H1 (cell line): ENCODE measurements around the gene SPATS2L. TPM values are rescaled to one million over a fixed set of nuclear protein-coding genes. Genes with fewer than 3 reads are reported as not detected.
A peak's percentile ranks its signal among the peaks of the same experiment; 100 is the strongest.

Experiments
- CTCF ChIA-PET: fragments of 300-600 bp; sonication (Branson Sonifier 250); formaldehyde crosslinking; loops from one replicate; lab custom pipeline; 2021; ENCODE audit not compliant: partially characterized antibody; lab: Charles Lee
- POLR2A ChIA-PET: fragments of 300-600 bp; sonication (Branson Sonifier 250); formaldehyde crosslinking; loops from one replicate; lab custom pipeline; 2021; ENCODE audit warnings: inconsistent platforms; ENCODE audit not compliant: partially characterized antibody; lab: Charles Lee
- DNase-seq, 2 experiments: peaks; one replicate each; pipeline versions ENCODE4 v3.0.0 to v3.0.0-alpha.2; 2010 to 2022; ENCODE audit warnings: low spot score in 2 of 2, low read depth in 1 of 2, mixed read lengths in 1 of 2
- FAIRE-seq: peaks from 2 replicates; lab custom pipeline; 2011; peaks lifted over from hg19 to GRCh38; lab: Jason Lieb, UNC
- H2AFZ ChIP-seq: 2 replicates; pipeline ENCODE4 v1.8.1; 2012; ENCODE audit warnings: low read length, inconsistent platforms
- H2AK5ac ChIP-seq: 2 replicates; pipeline ENCODE4 v1.6.1; 2013; ENCODE audit warnings: low read depth, low read length
- H2BK120ac ChIP-seq: replicated peaks from 2 replicates; pipeline ENCODE3; 2013; ENCODE audit warnings: low read depth, low read length, inconsistent platforms
- H2BK12ac ChIP-seq: 2 replicates; pipeline ENCODE4 v1.6.1; 2013; ENCODE audit warnings: low read depth, low read length
- H2BK15ac ChIP-seq: 2 replicates; pipeline ENCODE4 v1.6.1; 2013; ENCODE audit warnings: low read length
- H2BK20ac ChIP-seq: 2 replicates; pipeline ENCODE4 v1.6.1; 2013; ENCODE audit warnings: low read length
- H2BK5ac ChIP-seq: 2 replicates; pipeline ENCODE4 v1.6.1; 2013; ENCODE audit warnings: low read depth, low read length
- H3K14ac ChIP-seq: 2 replicates; pipeline ENCODE4 v1.6.1; 2013; ENCODE audit warnings: inconsistent platforms; ENCODE audit not compliant: insufficient read length
- H3K18ac ChIP-seq: 2 replicates; pipeline ENCODE4 v1.6.1; 2013; ENCODE audit warnings: low read length; ENCODE audit errors: extremely low read depth
- H3K23ac ChIP-seq: 2 replicates; pipeline ENCODE4 v1.6.1; 2013; ENCODE audit warnings: inconsistent platforms; ENCODE audit not compliant: insufficient read length
- H3K23me2 ChIP-seq: 2 replicates; pipeline ENCODE4 v1.6.1; 2013; ENCODE audit warnings: low read depth, low read length
- H3K27ac ChIP-seq: 2 replicates; pipeline ENCODE4 v1.6.1; 2011; ENCODE audit warnings: low read depth, low read length, inconsistent platforms
- H3K27me3 ChIP-seq, 4 experiments: replicated peaks in 1 of 4; 1 replicate in 1 of 4; 2 replicates in 3 of 4; pipeline versions ENCODE4 v1.6.1 to v1.8.1; 2011 to 2013; ENCODE audit warnings: low read length in 3 of 4, mild to moderate bottlenecking in 3 of 4, inconsistent platforms in 2 of 4, mixed read lengths in 2 of 4, moderate library complexity in 1 of 4; ENCODE audit not compliant: control insufficient read depth in 3 of 4, insufficient read depth in 3 of 4; ENCODE audit errors: extremely low read depth in 1 of 4
- H3K36me3 ChIP-seq, 4 experiments: 2 replicates each; pipeline versions ENCODE4 v1.6.1 to v1.8.1; 2011 to 2013; ENCODE audit warnings: mild to moderate bottlenecking in 4 of 4, low read length in 3 of 4, moderate library complexity in 2 of 4, control low read depth in 1 of 4, inconsistent platforms in 1 of 4; ENCODE audit not compliant: insufficient read depth in 4 of 4, control insufficient read depth in 2 of 4
- H3K4ac ChIP-seq: replicated peaks from 2 replicates; pipeline ENCODE3; 2013; ENCODE audit warnings: low read length, low read depth, mixed read lengths, inconsistent platforms; ENCODE audit not compliant: insufficient read length
- H3K4me1 ChIP-seq, 4 experiments: replicated peaks in 1 of 4; 1 replicate in 1 of 4; 2 replicates in 3 of 4; pipeline versions ENCODE4 v1.6.1 to v1.8.1; 2011 to 2013; ENCODE audit warnings: low read length in 3 of 4, inconsistent platforms in 2 of 4, mixed read lengths in 1 of 4; ENCODE audit not compliant: insufficient read depth in 4 of 4, control insufficient read depth in 3 of 4
- H3K4me2 ChIP-seq, 2 experiments: 2 replicates each; pipeline versions ENCODE4 v1.6.1 to v1.8.1; 2011 to 2013; ENCODE audit warnings: low read depth in 2 of 2, low read length in 2 of 2, control low read depth in 1 of 2, inconsistent platforms in 1 of 2, mild to moderate bottlenecking in 1 of 2; ENCODE audit not compliant: insufficient read depth in 1 of 2
- H3K4me3 ChIP-seq, 4 experiments: fragments of 200-600, 300-600 bp in 1 of 4; sonication (generic), shearing (Covaris generic), sonication (Bioruptor Twin) in 1 of 4; 2 replicates each; pipeline versions ENCODE4 v1.5.1 to v1.8.1; 2011 to 2016; ENCODE audit warnings: low read length in 4 of 4, low read depth in 3 of 4, control low read depth in 2 of 4, inconsistent platforms in 2 of 4, mild to moderate bottlenecking in 2 of 4, mixed read lengths in 1 of 4, moderate library complexity in 1 of 4; ENCODE audit not compliant: insufficient read depth in 2 of 4; ENCODE audit errors: extremely low read depth in 1 of 4
- H3K56ac ChIP-seq: replicated peaks from 2 replicates; pipeline ENCODE3; 2013; ENCODE audit warnings: low read depth, mild to moderate bottlenecking, mixed read lengths, low read length, inconsistent platforms; ENCODE audit not compliant: insufficient read length
- H3K79me1 ChIP-seq: 2 replicates; pipeline ENCODE4 v1.6.1; 2013; ENCODE audit warnings: low read depth, low read length, control low read depth
- H3K79me2 ChIP-seq, 2 experiments: 2 replicates each; pipeline versions ENCODE4 v1.6.1 to v1.8.1; 2012 to 2013; ENCODE audit warnings: low read length in 2 of 2, mild to moderate bottlenecking in 2 of 2, inconsistent platforms in 1 of 2; ENCODE audit not compliant: insufficient read depth in 2 of 2, control insufficient read depth in 1 of 2
- H3K9ac ChIP-seq, 4 experiments: replicated peaks in 1 of 4; 1 replicate in 1 of 4; 2 replicates in 3 of 4; pipeline versions ENCODE4 v1.6.1 to v1.8.1; 2011 to 2013; ENCODE audit warnings: low read depth in 3 of 4, low read length in 3 of 4, control low read depth in 2 of 4, mild to moderate bottlenecking in 2 of 4, moderate library complexity in 2 of 4, inconsistent platforms in 1 of 4; ENCODE audit errors: extremely low read depth in 1 of 4
- H3K9me3 ChIP-seq, 2 experiments: 2 replicates each; pipeline versions ENCODE4 v1.6.1 to v1.8.1; 2012 to 2013; ENCODE audit warnings: mild to moderate bottlenecking in 2 of 2, moderate library complexity in 2 of 2, control low read depth in 1 of 2, inconsistent platforms in 1 of 2, low read depth in 1 of 2, low read length in 1 of 2, mixed read lengths in 1 of 2; ENCODE audit not compliant: insufficient read depth in 2 of 2
- H4K20me1 ChIP-seq, 2 experiments: replicated peaks in 1 of 2; 2 replicates each; pipeline versions ENCODE3 to v1.8.1; 2011 to 2013; ENCODE audit warnings: inconsistent platforms in 2 of 2, low read length in 2 of 2, mild to moderate bottlenecking in 1 of 2; ENCODE audit not compliant: insufficient read depth in 2 of 2, control insufficient read depth in 1 of 2
- H4K5ac ChIP-seq: 2 replicates; pipeline ENCODE4 v1.6.1; 2013; ENCODE audit warnings: low read length, low read depth, mixed read lengths, inconsistent platforms; ENCODE audit not compliant: insufficient read length
- H4K8ac ChIP-seq: 2 replicates; pipeline ENCODE4 v1.8.0; 2013; ENCODE audit warnings: mild to moderate bottlenecking, moderate library complexity, low read length, inconsistent platforms; ENCODE audit not compliant: insufficient read depth; ENCODE audit errors: extremely low read depth
- H4K91ac ChIP-seq: replicated peaks from 2 replicates; pipeline ENCODE3; 2013; ENCODE audit warnings: low read length, mixed read lengths, inconsistent platforms; ENCODE audit not compliant: insufficient read length
- ATF3 ChIP-seq: IDR thresholded peaks from 2 replicates; pipeline ENCODE4 v1.6.1; 2011; ENCODE audit warnings: low read depth, mild to moderate bottlenecking, low read length; ENCODE audit not compliant: insufficient read depth
- CEBPB ChIP-seq: IDR thresholded peaks from 2 replicates; pipeline ENCODE4 v1.6.1; 2012; ENCODE audit warnings: low read depth, low read length
- CHD1 ChIP-seq: IDR thresholded peaks from 2 replicates; pipeline ENCODE4 v1.6.1; 2012; ENCODE audit warnings: low read depth, low read length, improper control_type of control experiment
- E2F6 ChIP-seq: IDR thresholded peaks from 2 replicates; pipeline ENCODE4 v1.6.1; 2012; ENCODE audit warnings: inconsistent platforms
- RAD21 ChIP-seq, 2 experiments: IDR thresholded peaks in 1 of 2; conservative IDR thresholded peaks in 1 of 2; 2 replicates each; pipeline ENCODE4 v1.6.1; 2011; ENCODE audit warnings: low read depth in 2 of 2, low read length in 2 of 2, improper control_type of control experiment in 1 of 2, inconsistent platforms in 1 of 2, mild to moderate bottlenecking in 1 of 2, moderate library complexity in 1 of 2
- RFX5 ChIP-seq: IDR thresholded peaks from 2 replicates; pipeline ENCODE4 v1.6.1; 2011; ENCODE audit warnings: low read depth, low read length, improper control_type of control experiment, borderline replicate concordance
- RNF2 ChIP-seq: fragments of 200-900, 300-1000 bp; sonication (generic); IDR thresholded peaks from 2 replicates; pipeline ENCODE4 v1.7.1; 2016; ENCODE audit warnings: borderline replicate concordance, low read depth, mild to moderate bottlenecking, antibody characterized with exemption, low read length; ENCODE audit not compliant: poor library complexity, severe bottlenecking; ENCODE audit errors: missing control alignments
- SAP30 ChIP-seq: fragments of 300-600 bp; sonication (generic); IDR thresholded peaks from 2 replicates; pipeline ENCODE4 v1.7.1; 2012; ENCODE audit warnings: low read length, moderate library complexity, mild to moderate bottlenecking, inconsistent platforms; ENCODE audit not compliant: insufficient read depth, insufficient replicate concordance
- TEAD4 ChIP-seq: IDR thresholded peaks from 2 replicates; pipeline ENCODE4 v1.6.1; 2012; ENCODE audit warnings: low read depth, low read length, inconsistent platforms, mixed read lengths
- USF2 ChIP-seq: IDR thresholded peaks from 2 replicates; pipeline ENCODE4 v1.6.1; 2011; ENCODE audit warnings: low read length, improper control_type of control experiment
- WGBS, 2 experiments: shearing (Covaris generic) in 1 of 2; methylation state at CpG; one replicate each; pipeline versions ENCODE4 v1.1.6 to v1.1.7; 2013 to 2015; ENCODE audit warnings: low lambda C conversion rate in 2 of 2, mixed read lengths in 2 of 2, inconsistent platforms in 1 of 2, low coverage in 1 of 2, missing lambda C conversion rate in 1 of 2; ENCODE audit not compliant: insufficient replicate concordance in 2 of 2, insufficient coverage in 1 of 2, insufficient read length in 1 of 2; ENCODE audit errors: extremely low coverage in 1 of 2, missing lambda C conversion rate in 1 of 2; 5-methylcytosine and 5-hydroxymethylcytosine counted together
- polyA plus RNA-seq, 7 experiments: library from polyadenylated mRNA; depleted of rRNA in 3 of 7; stranded (reverse) in 5 of 7; unstranded in 2 of 7; fragments of >200 nt in 5 of 7; fragments of 200-250 nt in 2 of 7; gene quantifications; 1 replicate in 5 of 7; 2 replicates in 1 of 7; 4 replicates in 1 of 7; pipeline versions ENCODE4 v1.2.1 to v1.2.3, GENCODE V29; 2011 to 2013; ENCODE audit warnings: missing spikeins in 2 of 7, mixed read lengths in 2 of 7
- total RNA-seq: library from RNA; stranded (reverse); fragmentation: NEBNext Ultra II Directional; extraction: Animal tissue kit (Norgen Biotek cat#: 25700); gene quantifications from 2 replicates; pipeline ENCODE4 v1.2.1, GENCODE V29; 2021

Gene SPATS2L
- total and polyA plus RNA-seq, 2 of the 8 experiments (the other 6 are each of a cell fraction or from before 2014, with no cell fraction given) = 67.3 to 189 TPM

- Histone ChIP-seq H3K27me3 (no peaks in the 10 kb centered on the region), H3K4me1 (peaks cover 12 to 30% (median 23%) of the 10 kb centered on the region in 4 experiments; a peak in 4 of 7 replicates), H3K4me2 (no peak overlapping the region), H3K14ac (no peak overlapping the region), H2AFZ (no peak overlapping the region), H4K20me1 (no peaks in the 10 kb centered on the region), H3K56ac (no peak overlapping the region), H4K8ac (no peak overlapping the region), H3K79me1 (peaks cover 3% of the 10 kb centered on the region; the same call in 1 of the 2 replicates), H2AK5ac (no peak overlapping the region), H2BK20ac (no peak overlapping the region), H3K4ac (no peak overlapping the region), H2BK12ac (no peak overlapping the region), H3K4me3 (no peak overlapping the region), H2BK5ac (no peak overlapping the region), H3K36me3 (peaks cover 0 to 9% (median 2%) of the 10 kb centered on the region in 4 experiments; a peak in 2 of 8 replicates), H3K23me2 (no peaks in the 10 kb centered on the region), H3K79me2 (peaks cover 7 to 96% of the 10 kb centered on the region in 2 experiments; a peak in 3 of 4 replicates), H4K5ac (peak overlapping the region; percentile 21), H3K9ac (no peak overlapping the region), H2BK120ac (no peak overlapping the region), H3K23ac (no peak overlapping the region), H3K9me3 (no peaks in the 10 kb centered on the region), H2BK15ac (no peak overlapping the region), H4K91ac (no peak overlapping the region), H3K18ac (no peak overlapping the region), H3K27ac (peak overlapping the region; percentile 43; the same call in 1 of the 2 replicates)
- DNase-seq (no peak), FAIRE-seq (peak; percentile 48)
- WGBS, 2 experiments = 89% methylated on average over 1 of the region's 1 CpG; no CpG with 5 or more reads in 1 of the 2 experiments
- ChIA-PET CTCF (no interaction called here), POLR2A (interaction anchor here (0.9 to 1.7 kb wide), 3 partner anchors 9 to 41 kb away, joined by 3 to 4 read pairs (median 3); no protein-coding TSS in a partner anchor)
- TF ChIP-seq RAD21 (IDR thresholded peaks at IDR 0.05 in 1 of 2, conservative IDR thresholded peaks at IDR 0.05 in 1 of 2; ENCODE audit: low read depth in 2 of 2, low read length in 2 of 2) (no peak), E2F6 (no peak), USF2 (no peak), TEAD4 (no peak), CEBPB (no peak), RNF2 (no peak), CHD1 (no peak), ATF3 (no peak), SAP30 (no peak), RFX5 (no peak)
Observed at GRCh38 chr2:200350850-200351285, 44.4 kb downstream of the SPATS2L start.
